ENCODE data around the gene SMG5.
"Not testable (repeated sequence)": the region's sequence is repeated elsewhere in the genome, so short reads cannot be mapped to it uniquely, and the experiment has no call there.

Gene SMG5, protein sequence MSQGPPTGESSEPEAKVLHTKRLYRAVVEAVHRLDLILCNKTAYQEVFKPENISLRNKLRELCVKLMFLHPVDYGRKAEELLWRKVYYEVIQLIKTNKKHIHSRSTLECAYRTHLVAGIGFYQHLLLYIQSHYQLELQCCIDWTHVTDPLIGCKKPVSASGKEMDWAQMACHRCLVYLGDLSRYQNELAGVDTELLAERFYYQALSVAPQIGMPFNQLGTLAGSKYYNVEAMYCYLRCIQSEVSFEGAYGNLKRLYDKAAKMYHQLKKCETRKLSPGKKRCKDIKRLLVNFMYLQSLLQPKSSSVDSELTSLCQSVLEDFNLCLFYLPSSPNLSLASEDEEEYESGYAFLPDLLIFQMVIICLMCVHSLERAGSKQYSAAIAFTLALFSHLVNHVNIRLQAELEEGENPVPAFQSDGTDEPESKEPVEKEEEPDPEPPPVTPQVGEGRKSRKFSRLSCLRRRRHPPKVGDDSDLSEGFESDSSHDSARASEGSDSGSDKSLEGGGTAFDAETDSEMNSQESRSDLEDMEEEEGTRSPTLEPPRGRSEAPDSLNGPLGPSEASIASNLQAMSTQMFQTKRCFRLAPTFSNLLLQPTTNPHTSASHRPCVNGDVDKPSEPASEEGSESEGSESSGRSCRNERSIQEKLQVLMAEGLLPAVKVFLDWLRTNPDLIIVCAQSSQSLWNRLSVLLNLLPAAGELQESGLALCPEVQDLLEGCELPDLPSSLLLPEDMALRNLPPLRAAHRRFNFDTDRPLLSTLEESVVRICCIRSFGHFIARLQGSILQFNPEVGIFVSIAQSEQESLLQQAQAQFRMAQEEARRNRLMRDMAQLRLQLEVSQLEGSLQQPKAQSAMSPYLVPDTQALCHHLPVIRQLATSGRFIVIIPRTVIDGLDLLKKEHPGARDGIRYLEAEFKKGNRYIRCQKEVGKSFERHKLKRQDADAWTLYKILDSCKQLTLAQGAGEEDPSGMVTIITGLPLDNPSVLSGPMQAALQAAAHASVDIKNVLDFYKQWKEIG

DNA sequence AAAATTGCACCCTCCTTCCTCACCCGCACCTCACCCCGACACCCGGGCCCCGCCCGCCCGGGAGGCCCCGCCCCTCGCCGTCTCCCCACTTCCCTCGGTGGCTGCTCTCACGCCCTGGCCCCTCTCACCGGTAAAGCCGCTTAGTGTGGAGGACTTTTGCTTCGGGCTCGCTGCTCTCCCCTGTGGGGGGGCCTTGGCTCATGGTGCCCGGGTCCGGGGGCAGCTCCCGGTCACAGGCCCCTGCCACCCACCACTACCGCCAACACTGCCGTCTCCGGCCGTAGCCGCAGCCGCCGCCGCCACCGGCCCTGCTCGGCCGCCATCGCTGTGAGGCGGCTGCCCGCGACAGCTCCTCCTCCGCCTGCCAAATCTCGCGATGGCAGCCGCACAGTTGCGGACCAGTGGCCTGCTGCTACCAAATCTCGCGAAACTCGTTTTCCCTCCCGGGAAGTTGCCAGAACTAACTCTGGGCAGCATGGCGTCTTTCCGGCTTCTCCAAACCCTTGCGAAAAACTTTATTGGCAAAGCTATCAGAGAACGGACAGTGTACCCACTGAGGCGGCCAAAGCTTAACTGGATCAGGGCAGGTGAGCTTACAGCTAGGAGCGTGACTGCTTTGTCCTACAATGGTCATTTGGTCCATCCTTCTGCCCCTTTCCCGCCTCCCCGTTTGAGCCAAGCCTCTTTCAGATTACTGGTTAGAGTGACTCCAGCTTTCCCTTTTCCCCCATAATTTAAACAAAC, at the start of gene SMG5:
Gene SMG5 (minus strand): TSS at position 347 of the 744 bp plus-strand sequence. CDS start 145 bp downstream, at position 202.
- DNase-seq: peak; percentile 99 to 100

DNA sequence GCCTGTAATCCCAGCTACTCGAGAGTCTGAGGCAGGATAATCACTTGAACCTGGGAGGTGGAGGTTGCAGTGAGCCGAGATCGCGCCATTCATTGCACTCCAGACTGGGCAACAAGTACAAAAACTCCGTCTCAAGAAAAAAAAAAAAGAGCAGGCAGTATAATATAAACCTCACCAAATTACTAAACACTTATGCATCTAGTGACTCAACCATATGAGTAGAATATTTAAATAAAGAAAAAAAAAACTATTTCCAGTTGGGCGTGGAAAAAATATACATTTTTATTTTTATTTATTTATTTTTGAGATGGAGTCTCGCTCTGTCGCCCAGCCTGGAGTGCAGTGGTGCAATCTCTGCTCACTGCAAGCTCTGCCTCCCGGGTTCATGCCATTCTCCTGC, 40.6 kb upstream of the SMG5 start:
- DNase-seq: not testable (repeated sequence)

DNA sequence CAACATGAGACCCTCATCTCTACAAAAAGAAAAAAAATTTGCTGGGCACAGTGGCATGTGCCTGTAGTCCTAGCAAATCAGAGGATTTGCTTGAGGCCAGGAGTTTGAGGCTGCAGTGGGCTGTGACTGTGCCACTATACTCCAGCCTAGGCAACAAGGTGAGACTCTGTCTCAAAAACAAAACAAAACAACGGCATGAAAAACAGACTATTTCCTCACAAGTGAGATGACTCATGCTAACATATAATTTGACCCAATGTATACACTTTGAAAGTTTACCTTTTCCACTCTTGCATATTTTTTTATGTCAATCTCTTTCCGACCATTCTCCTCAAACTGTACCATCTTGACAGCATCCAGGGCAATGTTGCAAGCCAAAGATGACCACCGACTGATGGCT, 37.9 kb upstream of the SMG5 start:
- no peak for DNase-seq

DNA sequence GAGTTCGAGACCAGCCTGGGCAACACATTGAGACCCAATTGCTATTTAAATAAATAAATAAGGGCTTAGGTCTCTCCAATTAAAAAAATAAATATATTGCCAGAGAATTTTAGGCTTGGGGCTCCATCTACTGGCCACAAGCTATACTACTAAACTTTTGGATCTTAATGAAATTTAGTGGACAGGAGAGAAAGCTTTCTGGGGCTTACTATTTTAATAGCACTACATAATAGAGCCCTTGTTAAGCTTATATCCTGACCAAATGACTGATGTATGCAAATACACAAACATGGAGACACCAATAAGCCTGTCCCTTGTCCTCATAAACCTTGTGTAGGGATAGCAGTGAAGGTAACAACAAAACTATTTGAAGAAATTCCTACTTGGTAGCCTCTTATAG, 37.0 kb upstream of the SMG5 start:
- DNase-seq: peak; percentile 50 to 71

DNA sequence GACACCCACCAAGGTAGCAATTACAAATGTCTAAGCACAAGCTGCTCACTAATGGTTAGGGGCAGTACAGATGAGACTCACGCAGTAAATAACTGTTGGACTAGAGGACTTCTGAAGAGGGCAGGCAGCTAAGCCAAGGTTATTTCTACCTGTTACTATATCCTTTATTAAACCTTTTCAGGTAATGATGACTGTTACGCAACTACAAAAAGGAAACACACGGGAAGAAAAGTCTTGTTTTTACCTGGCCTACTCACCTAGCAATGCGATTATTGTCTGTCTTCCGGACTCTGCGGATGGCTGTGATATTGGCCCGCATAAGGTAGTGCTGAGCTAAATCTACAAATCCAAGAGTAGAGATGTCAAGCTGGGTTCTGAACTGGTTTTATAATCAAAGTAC, 34.3 kb upstream of the SMG5 start:
- DNase-seq: no peak

DNA sequence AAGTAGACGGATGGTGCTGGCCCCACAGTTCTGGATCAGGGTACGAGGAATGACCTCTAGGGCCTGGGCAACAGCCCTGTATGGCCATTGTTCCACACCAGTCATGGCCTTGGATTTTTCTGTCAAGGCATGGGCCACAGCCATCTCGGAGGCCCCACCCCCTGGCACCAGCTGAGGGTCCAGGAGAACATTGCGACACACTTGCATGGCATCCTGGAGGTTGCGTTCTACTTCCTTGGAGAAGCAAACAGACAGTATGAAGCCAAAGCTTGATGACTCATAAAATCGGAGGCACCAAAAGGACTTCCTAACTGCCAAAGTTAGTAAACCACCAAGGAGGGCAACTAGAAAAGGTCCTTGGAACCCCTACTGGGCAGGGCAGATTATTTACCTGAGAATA, 28.3 kb upstream of the SMG5 start:
- no peak for DNase-seq

DNA sequence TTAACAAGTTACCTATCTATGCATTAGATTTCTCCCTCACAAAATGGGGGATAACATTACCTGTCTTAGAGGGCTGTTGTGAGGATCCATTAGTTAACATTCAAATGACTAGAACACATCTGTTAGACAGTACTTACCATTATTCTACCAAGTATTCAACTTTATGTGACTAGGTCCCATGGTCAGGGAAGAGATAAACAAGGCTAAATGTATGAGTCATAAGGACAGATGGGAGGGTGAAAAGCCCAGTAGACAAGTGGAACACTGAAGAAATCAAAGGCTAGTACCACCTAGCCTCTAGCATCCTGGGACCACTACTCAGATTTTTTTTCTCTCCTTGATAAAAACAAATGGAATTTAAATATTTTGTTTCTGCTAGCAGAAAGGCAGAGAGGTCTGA, 25.5 kb upstream of the SMG5 start:
- no peak for DNase-seq

DNA sequence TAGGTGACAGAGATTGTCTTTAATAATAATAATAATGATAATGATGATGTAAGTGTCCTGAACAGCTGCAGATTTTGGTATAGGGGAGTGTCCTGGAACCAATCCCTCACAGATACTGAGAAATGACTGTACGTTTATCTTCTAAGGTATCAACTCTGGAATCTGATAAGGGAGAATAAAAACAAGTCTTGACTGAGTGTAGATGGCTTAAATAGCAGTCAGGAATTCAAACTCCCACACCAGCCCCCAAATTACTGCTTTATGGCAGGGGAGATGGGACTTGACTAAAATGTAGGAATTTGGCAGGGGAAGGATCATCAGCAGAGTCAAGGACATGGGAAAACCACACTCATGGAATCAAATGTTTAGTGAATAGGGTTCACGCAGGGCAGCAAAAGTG, 22.6 kb upstream of the SMG5 start:
- no peak for DNase-seq

DNA sequence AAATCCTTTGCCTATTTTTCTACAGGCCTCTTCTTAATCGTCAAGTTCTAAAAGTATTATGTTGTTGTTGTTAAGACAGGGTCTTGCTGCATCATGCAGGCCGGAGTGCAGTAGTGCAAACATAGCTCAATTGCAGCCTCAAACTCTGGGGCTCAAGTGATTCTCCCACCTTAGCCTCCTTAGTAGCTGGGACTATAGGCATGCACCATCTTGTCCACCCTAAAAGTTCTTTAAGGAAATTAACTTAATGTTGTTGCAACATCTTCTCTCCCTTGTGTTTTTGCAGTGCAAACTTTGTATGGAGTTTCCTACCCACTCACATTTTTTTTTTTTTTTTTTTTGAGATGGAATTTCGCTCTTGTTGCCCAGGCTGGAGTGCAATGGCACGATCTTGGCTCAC, 20.6 kb upstream of the SMG5 start:
- no peak for DNase-seq

DNA sequence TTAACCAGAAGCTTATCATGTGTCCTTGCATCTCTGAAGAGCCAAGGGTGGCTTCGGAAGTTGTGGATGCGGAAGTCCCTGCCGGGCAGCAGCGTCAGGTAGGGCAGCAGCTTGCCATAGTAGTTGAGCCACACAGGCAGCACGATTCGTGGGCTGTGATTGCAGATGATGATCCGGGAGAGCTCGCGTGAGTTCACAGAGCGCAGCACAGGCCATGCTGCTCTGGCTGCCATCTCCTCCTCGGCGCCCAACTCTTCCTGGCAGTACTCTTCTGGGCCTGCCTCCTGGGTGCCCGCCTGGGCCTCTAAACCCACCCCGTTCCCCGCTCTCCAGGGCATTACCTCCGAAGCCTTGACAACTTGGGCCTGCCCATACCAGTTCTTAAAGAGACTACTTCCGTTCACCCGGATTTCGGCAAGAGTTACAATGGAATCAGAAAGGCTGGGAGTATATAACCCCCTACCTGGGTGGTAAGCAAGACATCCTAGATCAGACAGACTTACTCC, 16.3 kb upstream of the SMG5 start, which contains the start of gene VHLL:
Gene VHLL (minus strand): TSS at position 456 of the 506 bp plus-strand sequence. CDS start 118 bp downstream, at position 338.
- no peak for DNase-seq

DNA sequence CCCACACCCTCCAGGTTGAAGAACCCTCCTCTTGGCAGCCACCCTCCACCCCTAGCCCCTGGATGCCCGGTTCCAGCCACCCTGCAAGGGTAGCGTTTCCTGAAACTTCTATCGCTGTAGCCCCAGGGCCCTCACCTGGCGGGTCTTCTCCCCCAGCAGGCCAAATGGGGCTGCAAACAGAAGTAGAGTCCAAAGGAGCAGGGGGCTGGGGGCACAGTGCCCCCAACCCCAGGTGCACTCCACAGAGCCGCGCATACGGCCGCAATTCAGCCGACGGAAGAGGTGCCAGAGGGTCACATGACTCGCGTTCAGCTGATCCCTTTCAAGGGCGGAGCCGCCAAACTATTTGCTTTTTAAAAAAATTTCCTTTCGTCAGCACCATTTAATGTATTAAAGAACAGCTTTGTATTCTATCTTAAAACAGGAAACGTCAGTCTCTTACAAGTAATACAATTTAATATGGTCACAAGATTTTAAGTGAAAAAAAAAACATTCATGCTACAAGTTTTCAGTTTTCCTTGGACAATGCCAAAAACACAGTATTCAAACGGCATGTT, 12.8 kb upstream of the SMG5 start, which contains the start of gene GLMP:
Gene GLMP (minus strand): TSS at position 289 of the 557 bp plus-strand sequence. CDS start 34 bp downstream, at position 255.
- peak; percentile 60 to 82 for DNase-seq

DNA sequence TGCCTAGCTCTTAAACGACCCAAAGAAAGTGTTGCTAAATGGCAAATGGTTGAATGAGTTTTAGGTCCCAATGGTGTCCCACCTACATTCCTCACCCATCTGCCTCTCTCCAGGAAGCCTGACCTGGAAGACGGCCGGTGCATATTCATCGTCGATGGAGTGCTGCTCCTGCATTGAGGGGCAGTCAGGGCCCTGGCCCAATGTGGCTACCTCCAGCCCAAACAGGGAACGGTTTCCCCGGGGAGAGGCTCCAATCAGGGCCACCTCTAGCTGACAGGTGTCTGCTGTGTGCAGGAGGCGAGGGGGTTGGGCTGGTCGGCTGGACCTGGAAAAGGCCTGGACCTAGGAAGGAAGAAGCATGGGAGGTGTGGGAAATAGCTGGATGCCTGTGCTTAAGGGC, 11.3 kb upstream of the SMG5 start:
- no peak for DNase-seq

DNA sequence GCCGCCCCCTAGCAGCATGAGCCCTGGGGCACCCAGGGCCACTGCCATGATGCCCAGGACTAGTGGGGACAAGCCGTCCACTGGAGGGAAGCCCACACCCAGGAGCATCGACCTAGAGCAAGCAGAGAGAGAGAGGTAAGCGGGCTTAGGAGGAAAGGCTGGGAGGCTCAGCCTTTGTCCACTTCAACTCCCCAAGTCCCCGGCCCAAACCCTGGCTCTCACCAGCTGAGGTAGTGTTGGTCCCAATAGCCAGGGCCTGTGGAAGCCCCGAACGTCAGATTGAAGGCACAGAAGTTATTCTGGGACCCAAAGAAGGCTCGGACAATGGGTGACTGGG, 10.4 kb upstream of the SMG5 start:
- DNase-seq: no peak

DNA sequence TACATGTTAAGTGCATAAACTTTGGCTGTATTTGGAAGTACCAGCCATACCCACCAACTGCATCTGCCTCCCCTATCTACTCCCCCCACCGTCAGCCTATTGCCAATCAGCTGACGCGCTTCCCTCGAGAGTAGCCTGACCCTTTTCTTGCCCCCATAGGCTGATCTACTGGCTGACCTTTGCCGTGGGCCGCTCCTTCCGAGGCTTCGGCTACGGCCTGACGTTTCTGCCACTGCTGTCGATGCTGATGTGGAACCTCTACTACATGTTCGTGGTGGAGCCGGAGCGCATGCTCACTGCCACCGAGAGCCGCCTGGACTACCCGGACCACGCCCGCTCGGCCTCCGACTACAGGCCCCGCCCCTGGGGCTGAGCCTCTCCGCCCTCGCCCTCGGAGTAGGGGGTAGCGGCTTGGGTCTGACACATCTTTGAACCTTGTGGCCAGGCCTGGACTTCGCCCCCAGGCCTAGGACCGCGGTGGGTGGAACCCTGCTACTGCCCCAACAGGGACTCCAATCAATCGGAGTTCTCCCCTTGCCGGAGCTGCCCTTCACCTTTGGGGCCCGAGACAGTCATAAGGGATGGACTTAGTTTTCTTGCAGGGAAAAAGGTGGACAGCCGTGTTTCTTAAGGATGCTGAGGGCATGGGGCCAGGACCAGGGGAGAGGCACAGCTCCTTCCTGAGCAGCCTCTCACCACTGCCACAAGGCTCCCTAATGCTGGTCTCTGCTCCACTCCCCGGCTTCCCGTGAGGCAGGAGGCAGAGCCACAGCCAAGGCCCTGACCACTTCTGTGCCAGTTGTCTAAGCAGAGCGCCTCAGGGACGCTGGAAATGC, 8.8 kb upstream of the SMG5 start:
- peak; percentile 85 to 97 for DNase-seq

DNA sequence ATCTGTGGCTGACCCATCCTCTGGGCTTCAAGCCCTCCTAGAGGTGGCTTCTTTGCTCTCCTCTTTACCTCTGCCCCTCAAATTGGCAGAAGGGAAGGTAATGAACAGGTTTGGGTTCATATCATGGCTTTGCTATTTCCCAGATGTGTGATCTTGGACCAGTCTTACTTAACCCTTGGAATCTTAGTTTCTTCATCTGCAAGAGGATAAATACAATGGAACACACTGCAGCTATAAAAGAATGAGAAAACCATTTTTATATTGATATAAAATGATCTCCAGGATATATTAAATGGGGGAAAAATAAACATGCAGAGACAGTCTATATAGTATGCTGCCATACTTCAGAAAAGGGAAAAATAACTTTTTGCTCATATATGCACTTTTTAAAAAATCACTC, 7.2 kb upstream of the SMG5 start:
- no peak for DNase-seq

DNA sequence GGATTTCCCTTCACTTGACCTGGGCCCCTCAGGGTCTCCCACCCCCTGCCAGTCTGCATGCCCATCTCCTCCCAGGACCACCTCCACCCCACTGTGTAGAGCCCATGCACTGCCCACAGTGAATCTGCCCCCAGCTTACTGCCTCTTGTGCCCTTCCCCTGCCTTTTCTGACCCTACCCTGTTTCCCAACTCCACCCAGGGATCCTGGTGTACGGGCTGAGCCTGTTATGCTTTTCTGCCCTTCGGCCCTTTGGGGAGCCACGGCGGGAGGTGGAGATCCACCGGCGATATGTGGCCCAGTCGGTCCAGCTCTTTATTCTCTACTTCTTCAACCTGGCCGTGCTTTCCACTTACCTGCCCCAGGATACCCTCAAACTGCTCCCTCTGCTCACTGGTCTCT, 3.4 kb upstream of the SMG5 start:
- DNase-seq: no peak

DNA sequence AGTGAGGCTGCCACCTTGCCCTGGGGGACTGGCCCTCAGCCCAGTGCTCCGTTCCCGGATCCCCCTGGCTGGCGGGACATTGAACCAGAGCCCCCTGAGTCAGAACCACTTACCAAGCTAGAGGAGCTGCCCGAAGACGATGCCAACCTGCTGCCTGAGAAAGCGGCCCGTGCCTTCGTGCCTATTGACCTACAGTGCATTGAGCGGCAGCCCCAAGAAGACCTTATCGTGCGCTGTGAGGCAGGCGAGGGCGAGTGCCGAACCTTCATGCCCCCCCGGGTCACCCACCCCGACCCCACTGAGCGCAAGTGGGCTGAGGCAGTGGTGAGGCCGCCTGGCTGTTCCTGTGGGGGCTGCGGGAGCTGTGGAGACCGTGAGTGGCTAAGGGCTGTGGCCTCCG, 2.8 kb upstream of the SMG5 start:
- DNase-seq: no peak

DNA sequence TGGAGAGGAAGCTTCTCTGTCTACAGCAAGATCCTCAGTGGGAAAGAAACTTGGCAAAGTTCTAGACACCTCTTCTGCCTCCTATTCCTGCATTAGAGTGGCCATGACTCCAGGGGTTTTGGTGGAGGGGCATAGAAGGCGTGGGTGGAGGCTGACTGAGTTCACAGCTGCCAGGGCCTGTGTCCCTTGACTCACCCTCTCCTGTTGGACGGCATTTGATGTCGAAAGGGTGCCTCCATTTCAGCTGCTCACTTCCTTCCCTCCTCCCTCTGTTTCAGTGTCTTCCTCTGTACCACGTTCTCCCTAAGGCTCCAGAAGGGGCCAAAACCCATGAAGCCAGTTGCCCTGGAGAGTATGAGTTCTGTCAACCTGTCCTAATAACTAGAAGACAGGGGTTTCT, 2.1 kb upstream of the SMG5 start:
- DNase-seq: no peak

DNA sequence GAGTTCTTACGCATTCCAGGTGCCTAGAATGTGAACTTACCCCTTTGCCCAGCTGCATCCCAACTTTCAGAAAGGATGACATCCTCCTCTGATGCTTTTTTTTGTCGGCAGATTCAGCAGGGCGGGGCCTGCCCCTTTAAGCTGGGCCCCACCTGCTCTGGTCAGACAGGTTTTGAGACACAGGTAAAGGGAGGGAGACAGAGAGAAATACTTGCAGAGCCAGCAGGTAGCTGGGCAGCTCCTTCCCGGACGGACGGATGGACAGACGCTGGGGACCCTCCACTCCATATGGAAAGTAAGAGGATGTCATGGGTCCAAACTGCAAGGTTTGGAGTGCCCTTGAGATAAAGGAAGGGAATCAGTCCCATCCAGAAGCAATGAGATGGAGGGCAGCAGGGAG, 1.5 kb upstream of the SMG5 start, which contains the start of gene TMEM79:
Gene TMEM79 (plus strand): TSS at position 214 of the 400 bp plus-strand sequence. CDS start 902 bp downstream, outside the sequence.
- DNase-seq: peak; percentile 18 to 66

DNA sequence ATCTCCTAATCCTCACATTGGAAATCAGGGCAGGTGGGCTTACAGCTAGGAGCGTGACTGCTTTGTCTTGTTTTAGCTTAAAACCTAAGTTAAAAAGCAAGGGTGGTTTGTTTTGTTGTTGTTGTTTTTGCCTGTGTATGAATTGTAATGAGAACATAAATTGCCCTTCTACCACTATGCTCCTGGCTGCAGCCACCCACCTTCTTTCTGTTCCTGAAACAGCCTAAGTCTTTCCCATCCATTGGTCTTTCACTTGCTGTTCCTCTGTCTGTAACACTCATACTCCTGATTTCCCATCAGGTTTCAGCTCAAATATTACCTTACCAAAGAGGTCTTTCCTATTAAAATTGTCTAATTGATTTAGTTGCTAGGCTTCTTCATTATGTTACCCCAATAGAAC, 896 bp upstream of the SMG5 start:
- no peak for DNase-seq
